Heart left ventricle (tissue), 13 donors: ENCODE measurements around the gene SMAD4.

Experiments
- CTCF ChIP-seq, 12 donors: fragments of 200-600 bp; sonication (generic) in 4 of 12; IDR thresholded peaks; one replicate each; pipeline versions ENCODE4 v1.5.0 to v1.8.0; 2018 to 2022; ENCODE audit warnings: antibody characterized with exemption in 12 of 12, mild to moderate bottlenecking in 5 of 12
- POLR2A ChIP-seq, 2 donors: fragments of 450-650 bp; IDR thresholded peaks; one replicate each; pipeline ENCODE4 v1.6.1; 2017; ENCODE audit warnings: antibody characterized with exemption in 2 of 2, mild to moderate bottlenecking in 2 of 2, moderate library complexity in 2 of 2
- donor health status: ischemic (EF 13 %, LVEDD 7.1; RV severe dilation, severe dysfunction).
- donor health status: DM: no; HTN: yes; CAD: no.
- donor health status: DM: no; HTN: no; CAD: no.
- donor health status: ischemic (EF 25% LVEDD 6.9; RV normal size, moderate dysfunction).
- donor health status: ischemic (EF 25% LVEDD 5.7; RV mildly dilated, moderate dysfunction).
- donor health status: ischemic (EF 35%, LVEDD 5.7; RV mildly dilated, moderate dysfunction).
- donor health status: nonischemic (EF 11% LVEDD 7.7; RV severe dilation, severe dysfunction).
- donor health status: DM: yes; HTN: yes; CAD: no.
- donor health status: PGD.
- donor health status: ischemic (EF 29% LVEDD 5.4; RV normal size, mild dysfunction).
- donor health status: nonischemic (EF 23%, LVEDD 6.1; RV moderate dilation, normal function).

GRCh38 chr18:51133580-51134160, 103.7 kb downstream of the SMAD4 start:
- TF ChIP-seq CTCF (IDR thresholded peaks at IDR 0.05) (no peak), POLR2A (IDR thresholded peaks at IDR 0.05) (no peak)
